GM12872 (cell line): Measurements from ENCODE around the gene FOXI1.

Source experiments
- CTCF ChIP-seq: IDR thresholded peaks from 3 replicates; pipeline ENCODE4 v1.5.1; 2011; ENCODE audit warnings: low read depth, mild to moderate bottlenecking, low read length, moderate library complexity; ENCODE audit not compliant: insufficient read depth

The FOXI1 gene

GRCh38 chr5:170148430-170149205 lies 42.9 kb downstream of the FOXI1 start:
- TF ChIP-seq CTCF, result no peak

- no peak for TF ChIP-seq CTCF
These were observed 43.5 kb downstream of the FOXI1 start for GRCh38 chr5:170149206-170149515.

GRCh38 chr5:170150713-170151096 lies 45.0 kb downstream of the FOXI1 start:
- TF ChIP-seq CTCF, result no peak

GRCh38 chr5:170151097-170151831 lies 45.6 kb downstream of the FOXI1 start:
- no peak for TF ChIP-seq CTCF

- TF ChIP-seq CTCF, result no peak
These were observed 47.1 kb downstream of the FOXI1 start for GRCh38 chr5:170152767-170153166.

- TF ChIP-seq CTCF, result no peak
These were observed 48.6 kb downstream of the FOXI1 start for GRCh38 chr5:170154297-170154696.

- no peak for TF ChIP-seq CTCF
These were observed 49.0 kb downstream of the FOXI1 start for GRCh38 chr5:170154744-170155143.
